ELF-1 (cell line): ENCODE data around the gene CFAP54.
"Not testable (repeated sequence)": the region's sequence is repeated elsewhere in the genome, so short reads cannot be mapped to it uniquely, and the experiment has no call there.

Experiments used
- DNase-seq: peaks from one replicate; pipeline ENCODE4 v3.0.0-alpha.2; 2016; ENCODE audit warnings: low read depth, low spot score

Gene CFAP54

DNA sequence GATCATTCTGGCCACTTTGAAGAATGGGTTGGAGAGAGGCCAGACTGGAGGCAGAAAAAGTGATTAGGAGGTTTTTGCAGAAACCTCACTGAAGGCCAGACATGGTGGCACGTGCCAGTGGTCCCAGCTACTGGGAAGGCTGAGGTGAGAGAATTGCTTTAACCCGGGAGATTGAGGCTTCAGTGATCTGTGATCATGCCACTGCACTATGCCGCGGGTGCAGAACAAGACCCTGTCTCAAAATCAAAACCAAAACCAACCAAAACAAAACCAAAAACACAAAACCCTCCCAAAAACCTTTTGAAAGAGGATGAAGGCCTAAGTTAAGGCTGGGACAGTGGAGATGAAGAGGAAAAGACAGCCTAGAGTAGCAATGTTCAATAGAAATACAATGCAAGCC, 15.2 kb upstream of the CFAP54 start:
- DNase-seq, result no peak

DNA sequence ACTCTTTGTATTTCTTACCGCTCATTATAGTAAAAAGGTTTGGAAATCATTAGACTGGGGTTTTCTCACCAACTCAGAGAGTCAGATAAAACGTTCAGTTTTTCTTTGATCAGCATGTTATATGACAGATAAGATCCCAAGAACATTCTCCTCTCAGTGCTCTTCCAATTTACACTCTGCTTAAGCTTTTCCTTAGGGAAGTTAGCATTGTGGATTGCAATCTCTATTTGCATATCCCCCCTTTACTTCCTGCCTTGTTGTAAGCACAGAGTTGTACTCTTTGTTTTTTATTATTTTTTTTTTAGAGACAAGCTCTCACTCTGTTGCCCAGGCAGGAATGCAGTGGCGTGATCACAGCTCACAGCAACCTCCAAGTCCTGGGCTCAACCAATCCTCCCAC, 11.4 kb upstream of the CFAP54 start:
- DNase-seq, result no peak

DNA sequence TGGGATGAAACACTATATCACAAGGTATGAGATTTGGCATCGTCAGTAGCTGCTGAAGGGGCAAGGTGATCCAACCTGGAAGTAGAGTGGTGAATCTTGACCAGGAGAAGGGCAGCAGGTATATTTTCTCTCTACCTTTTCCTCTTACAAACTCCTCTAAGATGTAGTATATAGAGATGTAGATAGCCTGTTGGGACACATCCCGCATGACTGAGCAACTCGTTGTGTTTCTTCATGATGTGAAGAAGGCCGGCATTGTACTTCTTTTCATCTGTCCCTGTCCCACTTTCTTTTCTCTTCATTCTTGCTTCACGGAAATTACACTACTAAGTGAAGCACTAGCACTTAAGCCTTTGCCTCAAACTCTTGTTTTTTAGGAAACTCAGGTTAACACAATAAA, 7.3 kb upstream of the CFAP54 start:
- no peak for DNase-seq

DNA sequence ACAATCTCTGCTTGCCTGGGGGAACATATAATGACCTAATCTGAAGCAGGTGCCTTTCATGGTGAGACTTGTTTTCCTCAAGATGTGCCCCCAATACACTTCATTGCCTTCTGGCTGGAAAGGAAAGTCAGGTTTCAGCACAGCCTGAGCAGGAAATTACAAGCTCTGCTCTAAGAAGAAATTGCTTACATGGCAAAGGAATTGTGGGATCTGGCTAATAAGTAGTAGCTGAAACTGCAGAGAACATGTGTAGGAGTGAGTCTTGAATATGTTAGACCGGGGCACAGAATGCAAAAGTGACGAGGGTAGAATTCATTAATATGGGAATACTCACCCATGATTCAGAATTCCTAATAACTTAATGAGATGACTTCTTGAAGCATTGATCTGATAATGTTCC, 6.3 kb upstream of the CFAP54 start:
- DNase-seq, result no peak

GRCh38 chr12:96486751-96487613, 2.4 kb upstream of the CFAP54 start:
- no peak for DNase-seq

DNA sequence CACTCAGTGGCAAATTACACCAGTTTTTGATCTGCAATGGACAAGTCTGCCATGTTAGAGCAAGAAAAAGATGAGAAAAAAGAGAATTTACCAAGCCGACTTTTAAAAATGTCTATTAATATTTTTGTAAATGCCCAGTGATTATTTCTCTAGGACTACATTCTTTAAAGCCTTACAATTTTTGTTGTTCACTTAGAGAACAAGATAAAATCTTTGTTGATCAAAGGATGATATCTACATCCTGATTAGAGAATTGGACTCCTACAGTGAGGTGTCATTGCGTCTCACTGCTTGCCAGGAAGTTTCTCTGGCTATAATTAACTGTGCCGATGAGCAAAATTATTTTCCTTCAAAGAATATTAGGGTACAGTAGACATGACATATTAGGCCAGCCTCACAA, 1.7 kb upstream of the CFAP54 start:
- no peak for DNase-seq

GRCh38 chr12:96493106-96493505, 3.7 kb downstream of the CFAP54 start:
- DNase-seq, result no peak

GRCh38 chr12:96494154-96494553, 4.8 kb downstream of the CFAP54 start:
- DNase-seq, result not testable (repeated sequence)

DNA sequence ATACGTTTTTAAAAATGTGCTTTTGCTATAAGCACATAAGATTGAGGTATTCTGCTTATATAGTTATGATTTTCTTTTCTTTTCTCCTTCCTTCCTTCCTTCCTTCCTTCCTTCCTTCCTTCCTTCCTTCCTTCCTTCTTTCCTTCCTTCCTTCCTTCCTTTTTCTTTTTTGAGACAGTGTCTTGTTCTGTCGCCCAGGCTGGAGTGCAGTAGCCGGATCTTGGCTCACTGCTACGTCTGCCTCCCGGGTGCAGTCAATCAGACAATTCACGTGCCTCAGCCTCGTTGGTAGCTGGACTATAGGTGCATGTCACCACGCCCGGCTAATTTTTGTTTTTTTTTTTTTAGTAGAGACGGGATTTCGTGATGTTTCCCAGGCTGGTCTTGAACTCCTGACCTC, 5.8 kb downstream of the CFAP54 start:
- DNase-seq, result no peak

DNA sequence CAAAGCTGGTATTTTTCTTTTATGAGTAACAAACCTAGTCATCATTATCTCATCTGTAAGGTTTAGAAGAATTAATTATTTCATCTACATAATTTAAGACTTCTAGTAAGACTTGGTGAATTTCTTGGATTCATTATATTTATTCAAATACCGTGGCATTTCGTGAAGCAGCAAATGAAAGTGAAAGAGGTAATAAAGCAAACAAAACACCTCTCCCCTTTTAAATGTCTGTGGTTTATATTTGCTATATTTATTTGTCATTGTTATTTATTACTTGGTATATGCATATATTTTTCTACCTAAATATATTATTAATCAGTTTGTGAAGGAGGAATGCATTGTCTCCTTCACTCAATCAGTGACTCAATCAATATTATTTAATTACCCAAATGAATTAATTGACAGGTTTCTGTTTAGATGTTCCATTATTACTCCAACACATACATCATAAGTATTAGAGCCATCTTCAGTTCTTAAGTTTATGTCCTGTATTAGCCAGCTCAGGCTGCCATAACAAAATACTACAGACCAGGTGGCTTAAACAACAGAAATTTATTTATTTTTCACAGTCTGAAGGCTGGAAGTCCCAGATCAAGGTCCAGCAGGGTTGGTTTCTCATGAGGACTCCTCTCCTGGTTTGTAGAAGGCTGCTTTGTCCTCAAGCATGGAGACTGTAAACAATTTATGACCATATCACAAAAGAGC, 6.6 kb downstream of the CFAP54 start:
- no peak for DNase-seq

GRCh38 chr12:96496944-96497343, 7.6 kb downstream of the CFAP54 start:
- no peak for DNase-seq

DNA sequence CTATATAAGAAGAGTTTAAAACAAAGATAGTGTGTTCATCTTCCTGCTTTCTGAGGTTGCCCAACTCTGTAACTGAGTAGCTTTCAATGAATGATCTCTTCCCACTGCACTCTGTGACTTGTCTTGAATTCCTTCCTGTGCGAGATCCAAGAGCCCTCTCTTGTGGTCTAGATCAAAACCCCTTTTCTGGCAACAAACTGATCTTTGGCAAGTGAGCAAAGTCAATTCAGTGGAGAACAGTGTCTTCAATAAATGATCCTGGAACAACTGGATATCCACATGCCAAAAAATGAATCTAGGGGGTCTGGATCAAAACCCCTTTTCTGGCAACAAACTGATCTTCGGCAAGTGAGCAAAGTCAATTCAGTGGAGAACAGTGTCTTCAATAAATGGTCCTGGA, 8.5 kb downstream of the CFAP54 start:
- DNase-seq, result no peak

DNA sequence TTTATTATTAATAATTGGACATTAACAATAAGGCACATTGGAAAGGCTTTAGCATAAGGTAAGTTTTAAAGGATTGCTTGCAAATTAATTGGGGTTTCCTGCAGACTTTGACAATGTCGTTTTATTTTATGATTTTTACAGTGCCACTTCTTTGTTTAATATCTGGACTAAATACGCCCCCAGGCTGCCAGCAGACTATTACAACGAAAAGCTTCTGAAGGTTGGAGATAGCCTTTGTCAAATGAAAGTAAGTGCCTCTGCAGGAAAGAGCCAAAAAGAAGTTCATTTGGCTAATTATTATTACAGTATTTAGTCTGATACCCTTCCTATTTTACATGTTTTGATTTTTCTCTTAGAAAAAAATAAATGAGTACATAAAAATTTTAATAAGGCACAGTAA, 11.3 kb downstream of the CFAP54 start:
- no peak for DNase-seq

DNA sequence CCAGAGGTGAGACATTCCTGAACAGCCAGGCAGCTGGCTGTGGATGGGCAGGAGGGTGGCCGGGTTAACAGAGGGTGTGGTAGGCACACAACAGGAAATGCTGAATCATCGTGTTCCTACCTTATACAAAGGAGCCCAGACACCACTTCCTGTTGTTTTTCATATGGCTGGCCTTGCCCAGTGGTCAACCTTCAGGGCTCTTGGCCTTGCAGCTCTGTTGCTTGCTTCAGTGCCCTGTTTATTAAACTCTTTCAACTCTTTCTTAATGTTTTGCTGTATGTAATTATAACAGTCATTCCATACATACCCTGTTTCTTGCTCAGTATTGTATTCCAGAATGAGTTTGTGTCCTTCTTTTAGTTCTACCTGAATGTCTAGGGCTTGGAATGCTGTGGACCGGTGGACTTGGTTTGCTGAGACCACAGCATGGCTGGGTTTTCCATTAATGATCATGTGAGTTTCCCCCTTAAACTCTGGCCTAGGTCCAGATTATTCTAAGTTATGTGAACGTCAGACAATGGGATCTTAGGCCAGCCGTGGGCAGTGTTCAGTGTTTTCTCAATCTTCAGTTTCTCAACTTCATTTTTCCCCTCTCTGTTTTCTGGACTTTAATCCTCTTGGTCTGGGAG, 11.9 kb downstream of the CFAP54 start:
- peak; percentile 48 for DNase-seq

- no peak for DNase-seq
These were observed 12.5 kb downstream of the CFAP54 start for GRCh38 chr12:96501908-96502307.

DNA sequence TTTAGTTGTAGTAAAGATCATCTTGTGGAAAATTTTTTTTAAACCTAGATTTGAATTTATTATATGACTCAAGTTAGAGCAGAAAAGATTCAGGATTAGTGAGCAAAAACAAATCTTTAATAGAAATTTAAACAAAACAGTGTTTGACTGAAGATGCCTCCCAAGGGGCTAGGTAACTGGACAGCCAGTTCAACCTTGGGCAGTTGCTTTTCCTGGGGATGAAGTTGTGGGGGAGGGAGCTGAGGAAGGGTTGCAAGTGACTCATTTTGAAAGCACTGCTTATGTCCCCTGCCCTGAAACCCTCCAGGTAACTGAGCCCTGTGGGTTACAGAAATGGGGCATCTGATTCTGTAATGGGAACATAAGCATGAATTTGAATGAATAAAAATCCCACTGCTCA, 13.1 kb downstream of the CFAP54 start:
- no peak for DNase-seq

DNA sequence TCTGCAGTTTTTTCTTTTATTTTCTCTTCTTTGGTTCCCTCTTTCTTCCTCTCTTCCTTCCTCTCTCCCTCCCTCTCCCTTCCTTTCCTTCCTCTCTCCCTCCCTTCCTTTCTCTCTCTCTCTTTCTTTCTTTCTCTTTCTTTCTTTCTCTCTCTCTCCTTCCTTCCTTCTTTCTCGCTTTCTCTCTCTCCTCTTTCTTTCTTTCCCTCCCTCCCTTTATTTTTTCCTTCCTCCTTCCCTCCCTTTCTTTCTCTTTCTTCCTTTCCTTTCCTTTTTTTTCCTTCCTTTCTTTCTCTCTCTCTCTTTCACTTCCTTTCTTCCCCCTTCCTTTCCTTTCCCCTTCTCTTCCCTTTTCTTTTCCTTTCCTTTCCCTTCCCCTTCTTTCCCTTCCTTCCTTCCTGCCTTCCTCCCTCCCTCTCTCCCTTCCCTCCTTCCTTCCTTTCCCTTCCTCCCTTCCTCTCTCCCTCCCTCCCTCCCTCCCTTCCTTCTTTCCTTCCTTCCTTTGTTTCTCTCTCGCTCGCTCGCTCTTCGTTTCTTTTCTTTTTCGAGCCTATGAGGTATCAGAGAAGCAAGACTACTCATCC, 13.7 kb downstream of the CFAP54 start:
- no peak for DNase-seq

DNA sequence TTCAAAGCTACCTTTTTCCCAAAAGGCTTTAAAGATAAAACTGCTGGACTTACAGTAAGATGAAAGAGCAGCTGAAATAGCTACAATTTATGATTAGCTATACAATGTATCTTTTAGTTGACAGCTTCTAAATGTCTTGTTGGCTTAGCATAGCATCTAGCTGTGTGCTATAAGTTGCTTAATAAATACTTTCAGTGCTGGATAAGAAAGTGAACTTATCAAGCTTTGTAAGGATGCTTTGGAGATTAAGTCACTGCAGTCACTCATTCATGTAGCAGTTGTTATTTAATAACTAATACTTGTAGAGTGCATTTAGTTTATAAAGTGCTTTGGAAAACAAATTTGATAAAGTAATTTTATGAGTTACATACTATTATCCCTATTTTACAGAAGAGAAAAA, 14.6 kb downstream of the CFAP54 start:
- DNase-seq, result no peak

DNA sequence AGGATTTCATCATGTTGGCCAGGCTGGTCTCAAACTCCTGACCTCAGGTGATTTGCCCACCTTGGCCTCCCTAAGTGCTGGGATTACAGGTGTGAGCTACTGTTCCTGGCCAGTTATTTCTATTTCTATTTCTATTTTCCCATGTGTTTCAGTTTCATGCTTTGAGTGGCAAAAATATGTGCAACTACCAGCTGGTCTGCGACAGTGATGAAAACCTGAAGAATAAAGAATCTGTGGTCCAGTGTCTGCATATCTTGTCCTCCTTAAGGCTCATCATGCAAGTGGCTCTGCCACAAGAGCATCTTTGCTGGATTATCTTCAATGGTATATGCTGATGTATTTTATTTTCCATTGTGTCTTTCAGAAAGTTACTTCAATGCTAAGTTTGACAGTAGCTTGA, 17.4 kb downstream of the CFAP54 start:
- DNase-seq, result no peak

DNA sequence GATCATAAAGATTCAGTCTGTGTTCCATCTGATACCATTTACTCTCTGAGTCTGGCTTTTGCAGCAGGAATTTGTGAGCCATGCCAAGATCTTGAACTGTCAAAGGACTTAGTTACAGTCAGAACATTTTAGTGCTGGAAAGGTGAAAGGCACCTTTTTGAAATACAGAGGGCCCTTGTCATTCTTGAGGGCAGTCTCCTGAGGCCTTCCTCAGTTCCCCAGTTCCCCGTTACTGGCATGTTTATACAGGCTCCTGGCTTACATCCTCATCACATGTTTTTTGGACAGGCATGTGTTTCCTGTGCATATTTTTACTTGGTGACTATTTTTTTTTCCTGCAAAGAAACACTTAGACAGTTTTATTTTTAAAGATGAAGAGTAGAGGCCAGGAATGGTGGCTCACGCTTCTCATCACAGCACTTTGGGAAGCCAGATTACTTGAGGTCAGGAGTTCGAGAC, 21.0 kb downstream of the CFAP54 start:
- no peak for DNase-seq

DNA sequence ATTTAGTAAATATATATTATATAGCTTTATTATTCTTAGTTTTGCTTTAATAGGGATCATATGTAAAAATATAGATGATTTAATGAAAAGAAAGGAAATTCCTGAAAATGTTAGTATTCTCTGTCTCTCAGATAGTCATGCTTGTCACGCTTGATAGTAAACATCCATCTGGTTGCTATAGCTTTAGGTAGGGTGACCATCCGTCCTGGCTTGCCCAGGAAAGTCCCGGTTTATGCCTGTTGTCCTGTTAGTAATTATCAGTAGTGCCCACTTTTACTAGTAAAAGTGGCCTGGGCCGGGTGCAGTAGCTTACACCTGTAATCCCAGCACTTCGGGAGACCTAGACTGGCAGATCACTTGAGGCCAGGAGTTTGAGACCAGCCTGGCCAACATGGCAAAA, 23.8 kb downstream of the CFAP54 start:
- DNase-seq, result no peak

GRCh38 chr12:96513681-96514080, 24.3 kb downstream of the CFAP54 start:
- DNase-seq, result no peak
